GM04503 (cell line): ENCODE measurements around the gene BNIP1.
A peak's percentile ranks its signal among the peaks of the same experiment; 100 is the strongest.

Experiments used
- DNase-seq: peaks from one replicate; pipeline ENCODE4 v3.0.0-alpha.2; 2012; ENCODE audit warnings: low read depth

The BNIP1 gene

GRCh38 chr5:173165177-173166016, 21.1 kb downstream of the BNIP1 start:
- DNase-seq = no peak

GRCh38 chr5:173172166-173172565, 27.8 kb downstream of the BNIP1 start:
- DNase-seq = no peak

GRCh38 chr5:173175523-173175922, 31.2 kb downstream of the BNIP1 start:
- no peak for DNase-seq

GRCh38 chr5:173178369-173178910, 34.1 kb downstream of the BNIP1 start:
- DNase-seq = no peak

- DNase-seq = no peak
Observed at GRCh38 chr5:173180331-173180730, 36.0 kb downstream of the BNIP1 start.

- DNase-seq = no peak
Observed at GRCh38 chr5:173187054-173187743, 42.9 kb downstream of the BNIP1 start.

- DNase-seq = no peak
Observed at GRCh38 chr5:173188280-173188679, 43.9 kb downstream of the BNIP1 start.

- no peak for DNase-seq
Observed at GRCh38 chr5:173191015-173191414, 46.7 kb downstream of the BNIP1 start.

GRCh38 chr5:173191561-173191960, 47.2 kb downstream of the BNIP1 start:
- DNase-seq = no peak

GRCh38 chr5:173192561-173192960, 48.2 kb downstream of the BNIP1 start:
- DNase-seq = no peak

GRCh38 chr5:173196133-173196952, 52.0 kb downstream of the BNIP1 start:
- no peak for DNase-seq

- DNase-seq = peak; percentile 41
Observed at GRCh38 chr5:173197375-173197891, 53.1 kb downstream of the BNIP1 start.

GRCh38 chr5:173198049-173198448, 53.7 kb downstream of the BNIP1 start:
- DNase-seq = no peak

GRCh38 chr5:173200356-173200755, 56.0 kb downstream of the BNIP1 start:
- DNase-seq = no peak

- peak; percentile 39 for DNase-seq
Observed at GRCh38 chr5:173201636-173202265, 57.4 kb downstream of the BNIP1 start.

- DNase-seq = no peak
Observed at GRCh38 chr5:173202266-173202875, 58.0 kb downstream of the BNIP1 start.

- no peak for DNase-seq
Observed at GRCh38 chr5:173204185-173204979, 60.1 kb downstream of the BNIP1 start.

GRCh38 chr5:173205916-173206315, 61.6 kb downstream of the BNIP1 start:
- DNase-seq = no peak

- no peak for DNase-seq
Observed at GRCh38 chr5:173208296-173208695, 64.0 kb downstream of the BNIP1 start.

GRCh38 chr5:173210877-173211276, 66.5 kb downstream of the BNIP1 start:
- DNase-seq = no peak
